Right cardiac atrium (tissue), 5 donors: ENCODE data around the gene UPK1A. TPM values are rescaled to one million over a fixed set of nuclear protein-coding genes. Genes with fewer than 3 reads are reported as not detected.
"Not testable (repeated sequence)": the region's sequence is repeated elsewhere in the genome, so short reads cannot be mapped to it uniquely, and the experiment has no call there.

Experiments
- ATAC-seq, 2 donors: fragments of 200-7000 bp; cut with Tn5 transposase; one replicate each; pipeline versions ENCODE4 v1.8.0 to v1.9.1; 2020; ENCODE audit warnings: moderate library complexity in 2 of 2, mild to moderate bottlenecking in 1 of 2
- DNase-seq, 3 donors: peaks; one replicate each; pipeline ENCODE4 v3.0.0-alpha.2; 2020
- H3K27ac ChIP-seq: one replicate; pipeline ENCODE4 v1.5.1; 2013; ENCODE audit warnings: mild to moderate bottlenecking, low read length, control low read depth, moderate library complexity
- H3K27me3 ChIP-seq: one replicate; pipeline ENCODE4 v1.6.1; 2013; ENCODE audit not compliant: control insufficient read depth, insufficient read depth
- H3K4me1 ChIP-seq: one replicate; pipeline ENCODE4 v1.6.1; 2013; ENCODE audit warnings: low read length; ENCODE audit not compliant: control insufficient read depth, insufficient read depth
- H3K4me3 ChIP-seq: one replicate; pipeline ENCODE4 v1.5.1; 2013; ENCODE audit warnings: low read length, control low read depth
- H3K9me3 ChIP-seq: one replicate; pipeline ENCODE4 v1.6.1; 2013; ENCODE audit warnings: low read length; ENCODE audit not compliant: control insufficient read depth
- WGBS: extraction: QIAGEN DNeasy Blood & Tissue Kit; methylation state at CpG from one replicate; pipeline ENCODE4 v1.1.7; 2013; 5-methylcytosine and 5-hydroxymethylcytosine counted together
- intact Hi-C, 4 donors: fragments of 100-400 bp; cut with DNase I; formaldehyde crosslinking; loops; one replicate each; pipeline versions ENCODE4 v1.11.0 to v1.14.0; 2022 to 2023
- polyA plus RNA-seq: library from polyadenylated mRNA; stranded (reverse); fragments of 200-250 nt; gene quantifications from one replicate; pipeline ENCODE4 v1.2.3, GENCODE V29; 2013
- total RNA-seq, 4 donors: library from RNA; stranded (reverse); fragmentation: NEBNext Ultra II Directional; extraction: Animal tissue kit (Norgen Biotek cat#: 25700); gene quantifications; one replicate each; pipeline ENCODE4 v1.2.1, GENCODE V29; 2021
- donor health status: healthy with polysubstance abuse.
- donor health status: DM: no; HTN: yes; CAD: no.
- donor health status: DM: no; HTN: no; CAD: no.
- donor health status: DM: no; HTN: yes; CAD: no; lungs with severe emphysema.
- donor health status: DM: yes; HTN: yes; CAD: no.

The UPK1A gene
- total and polyA plus RNA-seq, 5 donors, result not detected

DNA sequence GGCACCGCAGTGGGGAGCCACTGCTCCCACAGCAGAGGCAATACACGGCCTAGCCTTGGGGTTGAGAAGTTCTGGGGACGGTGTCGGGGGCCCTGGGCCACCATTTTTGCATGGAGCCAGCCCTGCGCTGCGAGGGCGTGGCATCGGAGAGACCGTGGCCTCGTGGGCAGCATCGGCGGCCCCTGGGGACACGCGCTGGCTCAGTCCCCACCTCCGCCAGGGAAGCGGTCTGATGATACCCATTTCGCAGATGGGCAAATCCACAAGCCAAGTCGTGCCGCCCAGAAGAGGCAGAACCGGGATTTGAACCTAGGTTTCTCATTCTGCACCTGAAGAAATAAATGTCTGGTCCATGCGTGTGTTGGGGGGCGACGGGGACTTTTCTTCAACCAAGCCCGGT is 1.2 kb upstream of the UPK1A start:
- intact Hi-C loops, result no loop called here
- DNase-seq, result no peak
- WGBS, result 96% methylated on average over 24 of the region's 24 CpGs

DNA sequence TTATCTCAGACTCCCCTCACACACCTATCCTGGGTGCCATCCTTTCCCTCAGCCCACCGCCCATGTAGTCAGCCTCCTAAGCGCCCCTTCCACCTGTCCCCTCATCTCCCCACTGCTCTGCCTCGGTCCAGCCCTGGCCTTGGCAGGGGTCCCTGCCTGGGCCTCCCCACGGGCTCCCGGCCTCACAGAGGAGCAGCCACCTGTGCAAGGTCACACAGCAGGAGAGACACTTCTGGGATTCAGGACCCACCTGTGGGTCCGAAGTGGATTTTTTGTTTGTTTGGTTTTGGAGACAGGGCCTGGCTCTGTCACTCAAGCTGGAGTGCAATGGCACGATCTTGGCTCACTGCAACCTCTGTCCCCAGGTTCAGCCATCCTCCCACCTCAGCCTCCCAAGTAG is 713 bp upstream of the UPK1A start:
- H3K27ac ChIP-seq, result no peak overlapping the region
- no peaks in the 10 kb centered on the region for H3K9me3 ChIP-seq
- ATAC-seq (peak in 1 of 2 donors; percentile 39), DNase-seq (no peak)
- intact Hi-C loops, result no loop called here
- H3K4me3 ChIP-seq, result no peak overlapping the region
- WGBS, result 90% methylated on average over 7 of the region's 7 CpGs
- no peaks in the 10 kb centered on the region for H3K27me3 ChIP-seq
- no peaks in the 10 kb centered on the region for H3K4me1 ChIP-seq

More for the DNA sequence above, 1.2 kb upstream of the UPK1A start:
- Histone ChIP-seq H3K27me3 (no peaks in the 10 kb centered on the region), H3K27ac (no peak overlapping the region), H3K4me1 (no peaks in the 10 kb centered on the region), H3K4me3 (no peak overlapping the region), H3K9me3 (no peaks in the 10 kb centered on the region)
- no peak for ATAC-seq

DNA sequence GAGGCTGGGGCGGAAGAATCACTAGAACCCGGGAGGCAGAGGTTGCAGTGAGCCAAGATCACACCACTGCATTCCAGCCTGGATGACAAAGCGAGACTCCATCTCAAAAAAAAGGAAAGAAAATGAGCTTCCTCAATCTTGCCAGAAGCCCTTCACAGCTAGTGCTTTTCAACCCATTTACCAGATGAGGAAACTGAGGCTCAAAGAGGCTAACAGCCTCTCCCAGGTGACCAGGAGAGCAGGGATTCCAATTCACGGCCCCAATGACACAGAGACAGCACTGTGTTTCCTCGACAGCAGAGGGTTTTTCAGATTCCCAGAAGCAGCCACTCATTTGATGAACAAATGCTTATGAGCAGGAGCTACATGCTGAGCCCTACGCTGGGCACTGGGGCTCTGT is 3.2 kb downstream of the UPK1A start:
- no peaks in the 10 kb centered on the region for H3K27me3 ChIP-seq
- H3K4me3 ChIP-seq, result no peak overlapping the region
- intact Hi-C loops, result no loop called here
- H3K9me3 ChIP-seq, result no peaks in the 10 kb centered on the region
- H3K27ac ChIP-seq, result no peak overlapping the region
- no peaks in the 10 kb centered on the region for H3K4me1 ChIP-seq
- DNase-seq (no peak), ATAC-seq (no peak)
- WGBS, result 79% methylated on average over 6 of the region's 6 CpGs

DNA sequence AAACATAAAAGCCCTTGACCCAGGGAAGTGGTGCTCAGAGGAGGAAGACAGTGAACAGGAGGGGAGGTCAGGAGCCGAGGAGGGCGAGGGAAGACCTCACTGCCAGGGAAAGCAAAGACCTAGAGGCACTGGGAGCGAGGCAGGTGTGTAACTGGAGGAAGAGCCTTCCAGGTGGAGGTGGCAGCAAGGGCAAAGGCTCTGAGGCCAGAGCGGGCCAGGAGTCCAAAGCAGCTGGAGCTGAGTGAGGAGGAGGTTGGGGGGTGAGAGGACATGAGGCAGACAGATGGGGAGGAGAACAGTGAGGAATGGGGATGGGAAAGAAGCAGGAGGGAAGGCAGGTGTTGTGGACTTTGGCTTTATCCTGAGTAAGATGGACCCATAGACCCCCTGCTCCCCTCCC is 3.7 kb downstream of the UPK1A start:
- intact Hi-C loops, result no loop called here
- H3K9me3 ChIP-seq, result no peaks in the 10 kb centered on the region
- ATAC-seq, result no peak
- no peaks in the 10 kb centered on the region for H3K4me1 ChIP-seq
- no peak overlapping the region for H3K27ac ChIP-seq
- no peak for DNase-seq
- H3K4me3 ChIP-seq, result no peak overlapping the region
- H3K27me3 ChIP-seq, result no peaks in the 10 kb centered on the region
- 73% methylated on average over 4 of the region's 4 CpGs for WGBS

DNA sequence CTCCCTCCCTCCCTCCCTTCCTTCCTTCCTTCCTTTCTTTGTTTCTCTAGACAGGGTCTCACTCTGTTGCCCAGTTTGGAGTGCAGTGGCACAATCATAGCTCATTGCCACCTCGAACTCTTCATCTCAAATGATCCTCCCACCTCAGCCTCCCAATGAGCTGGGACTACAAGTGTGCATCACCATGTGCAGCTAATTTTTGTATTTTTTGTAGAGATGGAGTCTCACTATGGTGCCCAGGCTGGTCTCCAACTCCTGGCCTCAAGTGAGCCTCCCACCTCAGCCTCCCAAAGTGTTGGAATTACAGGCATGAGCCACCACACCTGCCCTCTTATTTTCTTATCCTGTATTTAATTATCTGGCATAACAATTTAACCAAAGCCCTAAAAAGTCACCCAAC is 4.4 kb downstream of the UPK1A start:
- ATAC-seq, result no peak

DNA sequence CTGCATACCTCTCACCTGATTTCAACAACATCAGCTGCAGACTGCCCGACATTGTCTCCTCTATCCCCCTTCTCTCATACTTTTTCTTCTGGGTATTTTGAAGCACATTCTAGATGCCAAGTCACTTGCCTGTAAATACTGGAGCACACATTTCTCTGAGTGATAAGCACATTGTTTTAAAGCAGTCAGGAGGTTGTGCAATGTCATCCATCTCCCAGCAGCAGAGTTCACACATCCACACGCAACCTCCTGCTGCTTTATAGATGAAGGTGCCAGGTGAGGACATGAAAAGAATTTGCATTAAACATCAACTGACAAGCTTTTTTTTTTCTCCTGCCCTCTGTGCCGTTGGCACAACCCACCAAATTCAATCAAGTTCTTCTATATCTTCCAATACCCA is 5.5 kb downstream of the UPK1A start:
- H3K9me3 ChIP-seq, result no peaks in the 10 kb centered on the region
- H3K27me3 ChIP-seq, result no peaks in the 10 kb centered on the region
- H3K4me3 ChIP-seq, result no peak overlapping the region
- no peaks in the 10 kb centered on the region for H3K4me1 ChIP-seq
- WGBS, result 28% methylated on average over 3 of the region's 3 CpGs
- no peak for ATAC-seq
- intact Hi-C loops, result no loop called here
- H3K27ac ChIP-seq, result no peak overlapping the region
- no peak for DNase-seq

More for the DNA sequence above, 4.4 kb downstream of the UPK1A start:
- Histone ChIP-seq H3K27me3 (no peaks in the 10 kb centered on the region), H3K4me1 (no peaks in the 10 kb centered on the region), H3K4me3 (no peak overlapping the region), H3K27ac (no peak overlapping the region), H3K9me3 (no peaks in the 10 kb centered on the region)
- 71% methylated on average over 1 of the region's 1 CpG for WGBS
- intact Hi-C loops, result no loop called here
- DNase-seq, result no peak

DNA sequence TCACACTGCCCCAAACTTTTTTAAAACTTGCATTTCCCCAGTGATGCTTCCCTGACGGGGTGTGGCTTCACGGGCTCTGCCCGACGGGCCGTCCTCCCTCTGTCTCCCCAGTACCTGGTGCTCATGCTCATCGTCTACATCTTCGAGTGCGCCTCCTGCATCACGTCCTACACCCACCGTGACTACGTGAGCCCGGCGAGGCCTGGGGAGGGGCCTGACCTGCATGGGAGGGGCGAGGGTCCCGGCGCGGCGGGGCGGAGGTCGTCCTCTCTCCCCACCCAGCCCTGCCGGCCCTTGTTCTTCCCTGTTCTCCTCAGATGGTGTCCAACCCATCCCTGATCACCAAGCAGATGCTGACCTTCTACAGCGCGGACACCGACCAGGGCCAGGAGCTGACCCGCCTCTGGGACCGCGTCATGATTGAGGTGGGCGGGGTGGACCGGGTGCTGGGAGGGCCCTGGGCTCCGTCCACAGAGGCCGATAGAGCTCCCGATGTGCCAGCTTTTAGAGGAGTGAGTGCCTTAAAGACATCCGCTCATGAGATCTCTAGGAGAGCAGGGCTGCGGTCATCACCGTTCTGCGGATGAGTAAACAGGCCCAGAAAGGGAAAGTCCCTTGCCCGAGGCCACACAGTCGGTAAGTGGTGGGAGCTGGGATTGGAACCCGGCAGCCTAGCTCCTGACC is 6.9 kb downstream of the UPK1A start:
- H3K27ac ChIP-seq, result no peak overlapping the region
- DNase-seq (peak; percentile 68 to 76 (median 69)), ATAC-seq (peak; percentile 71 to 89)
- intact Hi-C loops, result no loop called here
- H3K27me3 ChIP-seq, result no peaks in the 10 kb centered on the region
- no peaks in the 10 kb centered on the region for H3K9me3 ChIP-seq
- 8% methylated on average over 39 of the region's 39 CpGs for WGBS
- H3K4me3 ChIP-seq, result no peak overlapping the region
- no peaks in the 10 kb centered on the region for H3K4me1 ChIP-seq

DNA sequence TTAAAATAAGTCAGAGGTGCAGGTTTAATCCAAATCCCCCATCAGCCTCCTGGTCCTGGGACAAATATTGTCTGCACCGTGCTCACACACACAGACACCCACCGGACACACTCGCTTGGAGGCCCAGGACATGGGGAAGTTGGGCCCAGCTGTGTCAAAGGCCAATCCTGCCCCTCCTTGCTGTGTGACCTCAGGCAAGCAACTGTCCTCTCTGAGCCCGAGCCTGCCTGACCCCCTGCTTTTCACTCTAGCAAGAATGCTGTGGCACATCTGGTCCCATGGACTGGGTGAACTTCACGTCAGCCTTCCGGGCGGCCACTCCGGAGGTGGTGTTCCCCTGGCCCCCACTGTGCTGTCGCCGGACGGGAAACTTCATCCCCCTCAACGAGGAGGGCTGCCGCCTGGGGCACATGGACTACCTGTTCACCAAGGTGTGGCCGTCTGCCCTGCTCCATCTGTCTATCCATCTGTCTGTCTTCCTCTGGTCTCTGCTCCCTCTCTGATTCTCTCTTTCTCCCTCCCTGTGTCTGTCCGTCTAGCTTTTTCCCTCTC is 9.3 kb downstream of the UPK1A start:
- no peak for DNase-seq
- Histone ChIP-seq H3K27me3 (no peaks in the 10 kb centered on the region), H3K4me1 (no peaks in the 10 kb centered on the region), H3K9me3 (no peaks in the 10 kb centered on the region), H3K27ac (no peak overlapping the region), H3K4me3 (no peak overlapping the region)
- no peak for ATAC-seq
- intact Hi-C loops, result no loop called here
- WGBS, result 81% methylated on average over 15 of the region's 15 CpGs

DNA sequence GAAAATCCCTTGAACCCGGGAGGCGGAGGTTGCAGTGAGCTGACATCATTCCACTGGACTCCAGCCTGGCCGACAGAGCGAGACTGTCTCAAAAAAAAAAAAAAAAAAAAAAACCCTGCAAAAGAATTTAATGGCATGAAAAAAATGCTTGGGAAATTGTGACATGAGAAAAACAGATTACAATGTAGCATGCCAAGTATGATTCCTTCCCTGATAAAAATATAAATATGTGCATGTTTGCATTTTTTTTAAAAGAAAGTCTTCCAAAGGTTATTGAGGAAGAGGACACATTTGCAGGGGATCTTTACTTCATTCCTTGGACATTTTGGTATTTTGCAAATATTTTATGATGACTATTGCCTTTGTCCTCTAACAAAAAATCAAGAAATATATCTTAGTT is 23.5 kb downstream of the UPK1A start:
- Histone ChIP-seq H3K27me3 (no peaks in the 10 kb centered on the region), H3K9me3 (no peaks in the 10 kb centered on the region), H3K4me3 (no peak overlapping the region), H3K4me1 (no peaks in the 10 kb centered on the region), H3K27ac (no peak overlapping the region)
- WGBS, result 32% methylated on average over 4 of the region's 4 CpGs
- DNase-seq, result no peak
- intact Hi-C loops, result loop anchor here in 3 of 4 donors (5.0 to 10.0 kb wide), 2 partner anchors 132 to 245 kb away; partner anchors contain the start of gene LRFN3 (in 2 of the 3)
- ATAC-seq, result no peak

DNA sequence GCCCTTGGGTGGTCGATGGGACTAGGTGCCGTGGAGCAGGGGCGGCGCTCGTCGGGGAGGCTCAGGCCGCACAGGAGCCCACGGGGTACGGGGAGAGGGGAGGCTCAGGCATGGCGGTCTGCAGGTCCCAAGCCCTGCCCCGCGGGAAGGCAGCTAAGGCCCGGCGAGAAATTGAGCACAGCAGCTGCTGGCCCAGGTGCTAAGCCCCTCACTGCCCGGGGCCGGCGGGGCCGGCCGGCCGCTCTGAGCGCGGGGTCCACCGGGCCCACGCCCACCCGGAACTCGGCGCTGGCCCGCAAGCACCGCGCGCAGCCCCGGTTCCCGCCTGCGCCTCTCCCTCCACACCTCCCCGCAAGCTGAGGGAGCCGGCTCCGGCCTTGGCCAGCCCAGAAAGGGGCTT is 24.8 kb downstream of the UPK1A start:
- intact Hi-C loops, result loop anchor here in 3 of 4 donors (5.0 to 10.0 kb wide), 2 partner anchors 131 to 244 kb away; partner anchors contain the start of gene LRFN3 (in 2 of the 3)
- not testable (repeated sequence) for ATAC-seq, H3K4me3 ChIP-seq, DNase-seq, H3K27me3 ChIP-seq, H3K9me3 ChIP-seq, H3K27ac ChIP-seq, H3K4me1 ChIP-seq
- WGBS, result 94% methylated on average over 37 of the region's 37 CpGs

DNA sequence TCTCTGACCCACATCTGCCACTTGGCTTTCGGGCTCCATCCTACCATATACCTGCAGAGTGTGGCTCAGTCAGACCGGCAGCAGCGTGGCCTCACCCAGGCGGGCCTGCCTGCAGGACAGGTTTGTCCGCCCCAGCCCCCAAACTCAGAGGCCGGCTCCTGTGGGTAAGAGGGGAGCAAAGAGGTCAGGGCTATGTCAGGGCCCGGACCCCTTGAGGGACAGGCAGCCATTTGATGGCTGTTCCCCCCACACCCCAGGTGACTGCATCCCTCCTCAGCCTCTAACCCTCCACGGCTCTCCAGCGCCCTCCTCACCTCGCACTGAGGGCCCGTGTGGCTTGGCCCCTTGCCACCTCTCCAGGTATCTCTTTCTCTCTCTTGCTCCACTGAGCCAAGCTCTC is 25.7 kb downstream of the UPK1A start:
- Histone ChIP-seq H3K9me3 (no peaks in the 10 kb centered on the region), H3K4me1 (no peaks in the 10 kb centered on the region), H3K27me3 (no peaks in the 10 kb centered on the region), H3K27ac (no peak overlapping the region), H3K4me3 (no peak overlapping the region)
- ATAC-seq (no peak), DNase-seq (no peak)
- intact Hi-C loops, result loop anchor here in 3 of 4 donors (5.0 to 10.0 kb wide), 2 partner anchors 130 to 243 kb away; partner anchors contain the start of gene LRFN3 (in 2 of the 3)
- 84% methylated on average over 11 of the region's 11 CpGs for WGBS
